Mucosa of descending colon (tissue), 3 donors: ENCODE measurements around the gene LPXN. TPM values are rescaled to one million over a fixed set of nuclear protein-coding genes. Genes with fewer than 3 reads are reported as not detected.
A peak's percentile ranks its signal among the peaks of the same experiment; 100 is the strongest.

Experiments used
- ATAC-seq: fragments of 200-7000 bp; cut with Tn5 transposase; one replicate; pipeline ENCODE4 v1.9.1; 2020; ENCODE audit warnings: mild to moderate bottlenecking, moderate library complexity
- DNase-seq, 3 donors: peaks; one replicate each; pipeline ENCODE4 v3.0.0-alpha.2; 2020
- H3K36me3 ChIP-seq: fragments of 200-600 bp; one replicate; pipeline ENCODE4 v1.8.0; 2021; ENCODE audit warnings: low read depth, mild to moderate bottlenecking
- H3K4me1 ChIP-seq: fragments of 200-600 bp; one replicate; pipeline ENCODE4 v1.8.0; 2021; ENCODE audit warnings: low read depth, mild to moderate bottlenecking
- H3K4me3 ChIP-seq: fragments of 200-600 bp; one replicate; pipeline ENCODE4 v1.8.0; 2021; ENCODE audit warnings: mild to moderate bottlenecking
- H3K9me3 ChIP-seq: fragments of 200-600 bp; one replicate; pipeline ENCODE4 v1.8.0; 2021; ENCODE audit warnings: mild to moderate bottlenecking
- CTCF ChIP-seq: fragments of 200-600 bp; IDR thresholded peaks from one replicate; pipeline ENCODE4 v1.8.0; 2022; ENCODE audit warnings: antibody characterized with exemption, mild to moderate bottlenecking
- intact Hi-C, 2 donors: fragments of 100-400 bp; cut with DNase I in 1 of 2; cut with micrococcal nuclease in 1 of 2; formaldehyde crosslinking; loops; one replicate each; pipeline versions ENCODE4 v1.11.0 to v1.11.1; 2022; cut with DNase I, micrococcal nuclease
- total RNA-seq, 3 donors: library from RNA; stranded (reverse); fragmentation: NEBNext Ultra II Directional in 2 of 3; extraction: Animal tissue kit (Norgen Biotek cat#: 25700) in 2 of 3; gene quantifications; one replicate each; pipeline versions ENCODE4 v1.2.1 to v1.2.4, GENCODE V29; 2021 to 2023
- donor health status: DM: no; HTN: no; CAD: no; lungs with moderate emphysema.
- donor health status: DM: no; HTN: no; CAD: no.
- donor health status: DM: no; HTN: yes; CAD: no.

LPXN gene
- total RNA-seq, 3 donors from 2014 or later, result 10.7 to 20.1 (median 12.7) TPM

GRCh38 chr11:58579192-58580129 is 3.8 kb upstream of the LPXN start:
- intact Hi-C loops, result no loop called here
- ATAC-seq (peak; percentile 72), DNase-seq (peak; percentile 94 to 96 (median 95))
- Histone ChIP-seq H3K4me3 (peak overlapping the region; percentile 100), H3K36me3 (no peaks in the 10 kb centered on the region), H3K4me1 (peaks cover 53% of the 10 kb centered on the region), H3K9me3 (no peaks in the 10 kb centered on the region)
- peak; percentile 62 for TF ChIP-seq CTCF

GRCh38 chr11:58578635-58579191 is 3.1 kb upstream of the LPXN start, which contains the start of gene ZFP91:
Gene ZFP91, plus strand, starts transcription at chr11:58579063. Its CDS starts 219 bp downstream, at chr11:58579282.
- H3K4me1 ChIP-seq, result peaks cover 53% of the 10 kb centered on the region
- no peaks in the 10 kb centered on the region for H3K9me3 ChIP-seq
- no peak for TF ChIP-seq CTCF
- intact Hi-C loops, result no loop called here
- DNase-seq, result peak; percentile 97 to 99 (median 98)
- H3K36me3 ChIP-seq, result no peaks in the 10 kb centered on the region
- peak; percentile 80 for ATAC-seq
- H3K4me3 ChIP-seq, result peak within 1 kb of the TSS; percentile 100

GRCh38 chr11:58578136-58578634 is 2.5 kb upstream of the LPXN start:
- peak; percentile 76 for ATAC-seq
- peak; percentile 93 to 94 (median 94) for DNase-seq
- H3K4me1 ChIP-seq, result peaks cover 48% of the 10 kb centered on the region
- H3K36me3 ChIP-seq, result no peaks in the 10 kb centered on the region
- no peak for TF ChIP-seq CTCF
- intact Hi-C loops, result no loop called here
- H3K9me3 ChIP-seq, result no peaks in the 10 kb centered on the region
- H3K4me3 ChIP-seq, result peak overlapping the region; percentile 100

GRCh38 chr11:58577555-58578135 is 2.0 kb upstream of the LPXN start:
- DNase-seq (peak; percentile 75 to 84 (median 77)), ATAC-seq (no peak)
- H3K4me1 ChIP-seq, result peaks cover 44% of the 10 kb centered on the region
- no peaks in the 10 kb centered on the region for H3K36me3 ChIP-seq
- H3K4me3 ChIP-seq, result peak overlapping the region; percentile 100
- intact Hi-C loops, result no loop called here
- no peaks in the 10 kb centered on the region for H3K9me3 ChIP-seq
- TF ChIP-seq CTCF, result no peak

- Histone ChIP-seq H3K4me1 (peaks cover 38% of the 10 kb centered on the region), H3K4me3 (peak overlapping the region; percentile 100), H3K9me3 (no peaks in the 10 kb centered on the region), H3K36me3 (no peaks in the 10 kb centered on the region)
- ATAC-seq (no peak), DNase-seq (no peak)
- intact Hi-C loops, result no loop called here
- no peak for TF ChIP-seq CTCF
Observed at GRCh38 chr11:58576887-58577471, 1.3 kb upstream of the LPXN start.
